NCI-H1105 treated with DMSO at 0.1 percent for 48 hours (cell line): Measurements from ENCODE around the gene BAIAP2L2.
"Not testable (repeated sequence)": the region's sequence is repeated elsewhere in the genome, so short reads cannot be mapped to it uniquely, and the experiment has no call there.

Experiments
- DNase-seq: peaks from one replicate; lab custom pipeline; 2025; lab: John Stamatoyannopoulos, UW

BAIAP2L2 gene

DNA sequence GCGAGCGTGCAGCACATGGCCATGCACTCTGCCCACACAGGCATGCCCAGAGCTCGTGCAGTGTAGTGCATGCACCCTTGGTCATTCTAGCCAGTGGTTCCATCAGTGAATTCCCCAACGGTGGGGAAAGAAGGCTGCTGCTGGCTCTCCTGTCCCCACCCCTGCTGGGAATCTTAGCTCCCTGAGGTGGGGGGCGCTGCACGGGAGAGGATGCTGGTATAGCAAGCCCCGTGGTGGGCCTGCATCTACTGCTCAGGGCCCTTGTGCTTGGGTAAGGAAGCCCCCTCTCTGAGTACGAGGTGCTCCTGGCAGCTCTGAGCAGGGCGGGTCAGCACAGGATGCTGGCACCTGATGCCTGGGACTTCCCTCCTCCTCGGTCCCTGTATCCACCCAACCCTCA lies 18.5 kb upstream of the BAIAP2L2 start:
- DNase-seq = no peak

DNA sequence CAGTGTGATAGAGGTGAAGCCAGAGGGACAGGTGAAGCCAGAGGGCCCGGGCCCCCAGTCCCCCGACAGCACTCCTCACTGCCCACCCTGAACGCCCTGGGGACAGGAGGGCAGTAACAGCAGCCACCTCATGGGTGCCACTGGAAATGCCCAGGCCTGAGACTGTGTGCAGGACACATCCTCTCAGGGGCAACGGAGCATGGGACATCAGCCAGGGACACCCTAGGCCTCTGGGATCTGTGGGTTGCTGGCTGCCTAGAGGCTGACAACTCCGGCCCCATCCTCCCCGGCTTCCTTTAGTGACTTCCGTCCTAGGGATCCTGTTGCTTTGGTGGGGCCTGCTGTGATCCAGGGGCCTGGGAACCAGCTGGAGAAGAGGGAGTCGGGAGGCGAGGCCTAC lies 17.4 kb upstream of the BAIAP2L2 start:
- DNase-seq = no peak

DNA sequence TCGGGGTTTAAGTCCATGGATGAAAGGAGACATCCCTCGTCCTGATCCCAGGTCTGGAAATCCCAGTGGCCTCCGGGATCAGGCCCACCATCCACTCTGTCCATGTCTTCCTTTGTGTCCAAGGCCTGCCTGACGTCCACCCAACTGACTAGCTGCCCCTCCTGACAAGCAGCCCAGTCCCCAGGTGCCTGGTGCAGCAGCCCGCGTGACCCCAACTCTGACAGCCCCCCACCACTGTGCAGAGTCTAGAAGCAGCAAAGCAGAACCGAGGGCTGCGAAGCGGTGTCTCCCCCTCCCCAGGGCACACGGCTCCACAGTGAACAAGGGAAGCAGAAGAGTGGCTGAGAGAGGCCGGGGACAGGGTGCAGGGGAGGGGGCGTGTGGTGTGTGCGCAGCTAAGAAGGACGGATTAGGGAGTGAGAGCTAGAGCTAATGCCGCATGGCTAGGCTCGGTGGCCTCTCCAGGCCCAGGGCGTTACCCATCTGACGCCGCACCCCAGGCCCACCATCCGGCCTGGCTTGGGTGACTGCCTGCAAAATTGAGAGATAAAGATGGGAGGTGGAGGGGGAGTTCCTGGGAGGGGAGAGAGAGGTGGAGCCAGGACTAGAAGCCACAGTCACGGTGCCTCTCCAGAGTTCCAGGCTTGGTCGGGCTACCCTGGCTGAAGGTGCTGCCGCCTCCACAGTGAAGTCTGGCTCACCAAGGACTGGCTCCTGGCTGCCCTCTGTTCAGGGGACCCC lies 16.6 kb upstream of the BAIAP2L2 start:
- no peak for DNase-seq

DNA sequence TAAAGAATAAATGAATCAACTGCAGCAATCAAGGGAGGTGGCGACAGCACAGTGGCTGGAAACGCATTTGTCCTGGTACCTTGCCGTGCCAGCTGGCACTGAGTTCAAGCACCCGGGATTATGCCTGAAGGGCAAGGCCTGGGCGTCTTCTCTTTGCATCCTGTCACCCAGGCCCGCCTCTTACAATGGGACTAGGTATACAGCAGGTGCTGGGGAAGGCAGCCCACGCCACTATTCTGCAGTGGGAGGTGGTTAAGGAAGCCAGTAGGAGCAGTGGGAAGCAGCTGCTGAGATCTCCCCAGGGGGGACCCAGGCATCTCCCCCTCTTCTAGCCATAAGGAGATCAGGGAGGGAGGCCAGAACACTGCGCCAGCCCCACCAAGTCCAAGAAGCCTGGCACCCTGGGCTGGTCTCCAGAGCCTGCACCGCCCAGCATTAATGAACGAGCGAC lies 15.3 kb upstream of the BAIAP2L2 start:
- DNase-seq = no peak

DNA sequence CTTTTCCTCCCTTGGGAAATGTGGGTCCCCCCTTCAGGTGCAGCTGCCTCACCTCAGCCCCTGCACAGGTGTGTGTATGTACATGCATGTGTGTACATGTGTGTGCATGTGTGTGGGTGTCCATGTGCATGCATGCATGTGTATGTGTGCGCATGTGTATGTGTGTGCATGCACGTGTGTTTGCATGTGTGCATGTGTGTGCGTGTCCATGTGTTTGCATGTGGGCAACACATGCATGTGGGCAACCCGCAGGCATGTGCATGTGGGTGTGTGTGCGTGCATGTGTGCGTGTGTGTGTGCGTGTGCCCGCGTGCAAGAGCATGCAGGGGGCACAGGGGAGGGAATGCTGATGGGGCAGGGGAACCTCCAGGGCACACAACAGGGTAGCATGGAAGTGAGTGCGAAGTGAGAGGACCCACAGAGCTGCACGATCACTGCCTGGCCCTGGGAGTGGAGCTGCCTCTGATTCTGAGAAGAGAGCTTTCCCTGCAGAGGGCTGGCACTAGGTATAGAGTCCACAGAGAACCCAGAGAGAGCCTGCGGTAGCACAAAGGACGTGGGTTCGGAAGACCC lies 14.6 kb upstream of the BAIAP2L2 start:
- DNase-seq = no peak

DNA sequence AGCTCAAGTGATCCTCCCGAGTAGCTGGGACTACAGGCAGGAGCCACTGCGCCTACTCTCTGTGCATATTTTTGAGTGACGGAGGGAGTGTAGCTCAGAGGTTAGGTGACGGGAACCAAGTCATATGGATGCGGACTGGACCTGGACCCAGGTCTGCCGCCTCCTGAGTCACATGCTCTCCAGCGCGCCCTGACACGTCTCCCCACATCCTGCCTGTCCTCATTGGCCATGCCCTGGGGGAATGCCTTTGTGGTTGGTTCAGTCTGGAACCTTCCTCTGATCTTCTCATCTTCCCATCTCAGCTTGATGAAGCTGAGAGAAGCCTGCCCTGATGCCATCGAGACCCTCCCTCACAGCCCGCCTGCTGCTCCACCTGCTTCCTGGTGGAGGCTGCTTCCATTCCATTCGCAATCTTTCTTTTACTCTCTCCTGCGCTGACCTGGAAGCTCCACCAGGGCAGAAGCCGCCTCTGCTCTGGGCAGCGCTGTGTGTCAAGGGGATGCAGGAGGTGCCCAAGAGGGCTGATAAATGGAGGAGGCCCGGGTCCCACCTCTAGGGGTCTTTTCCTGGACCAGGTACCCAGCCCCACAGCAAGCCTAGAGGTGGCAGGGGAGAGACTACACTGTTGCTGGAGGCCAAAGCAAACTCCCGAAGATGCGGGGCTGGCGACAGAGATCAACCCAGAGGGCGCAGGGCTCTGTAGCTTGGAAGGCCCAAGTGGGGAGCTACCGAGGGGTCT lies 13.9 kb upstream of the BAIAP2L2 start:
- no peak for DNase-seq

DNA sequence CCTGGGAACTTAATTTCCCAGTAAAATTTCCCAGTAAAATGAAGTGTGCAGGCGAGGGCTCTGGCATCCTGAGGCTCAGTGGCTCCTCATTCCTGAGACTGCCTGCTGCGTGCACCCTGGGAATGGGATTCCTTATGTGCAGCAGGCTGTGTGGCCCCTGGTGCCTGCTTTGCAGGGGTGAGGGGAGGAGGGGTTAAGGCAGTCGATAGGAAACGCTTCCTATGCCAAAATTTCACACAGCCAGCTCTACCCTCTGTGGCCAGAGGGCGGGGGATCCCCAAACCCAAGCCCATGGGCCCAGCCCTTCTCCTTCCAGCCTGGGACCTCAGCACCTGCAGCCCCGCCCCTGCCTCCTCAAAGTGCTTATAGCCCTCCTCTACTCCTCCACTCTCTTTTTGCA lies 12.1 kb upstream of the BAIAP2L2 start:
- DNase-seq = no peak

DNA sequence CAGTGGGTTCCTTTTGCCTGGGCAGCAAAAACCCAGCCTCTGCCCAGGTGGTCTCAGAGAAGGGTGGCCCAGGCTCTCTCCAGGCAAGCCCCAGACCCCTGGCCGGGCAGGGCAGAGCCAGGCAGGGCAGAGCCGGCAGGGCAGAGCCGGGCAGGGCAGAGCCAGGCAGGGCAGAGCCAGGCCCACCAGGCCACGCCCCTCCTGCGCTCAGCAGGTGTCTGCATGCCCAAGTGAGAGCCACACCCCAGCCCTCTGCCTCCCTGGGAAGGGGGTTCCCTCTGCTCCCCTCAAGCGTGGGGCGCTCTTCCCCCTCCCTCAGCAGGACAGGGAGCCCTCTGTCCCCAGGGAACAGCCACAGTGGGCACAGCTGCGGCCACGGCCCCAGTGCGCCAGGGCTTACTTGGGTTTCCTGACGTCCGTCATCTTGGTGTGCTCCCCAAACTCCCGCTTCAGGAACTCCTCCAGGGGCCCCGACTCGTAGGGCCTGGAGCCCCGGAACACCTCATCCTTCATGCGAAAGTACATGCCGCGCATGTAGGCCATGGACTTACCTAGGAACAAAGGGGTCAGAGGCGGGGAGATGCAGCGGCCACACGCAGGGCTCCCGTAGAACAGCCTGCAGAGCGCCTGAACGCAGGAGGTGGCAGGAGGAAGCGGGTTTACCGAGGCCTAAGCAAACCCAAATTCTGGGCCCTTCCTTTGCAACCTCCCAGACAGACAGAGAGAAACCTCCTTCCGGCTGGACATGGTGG lies 10.1 kb upstream of the BAIAP2L2 start:
- DNase-seq = no peak

DNA sequence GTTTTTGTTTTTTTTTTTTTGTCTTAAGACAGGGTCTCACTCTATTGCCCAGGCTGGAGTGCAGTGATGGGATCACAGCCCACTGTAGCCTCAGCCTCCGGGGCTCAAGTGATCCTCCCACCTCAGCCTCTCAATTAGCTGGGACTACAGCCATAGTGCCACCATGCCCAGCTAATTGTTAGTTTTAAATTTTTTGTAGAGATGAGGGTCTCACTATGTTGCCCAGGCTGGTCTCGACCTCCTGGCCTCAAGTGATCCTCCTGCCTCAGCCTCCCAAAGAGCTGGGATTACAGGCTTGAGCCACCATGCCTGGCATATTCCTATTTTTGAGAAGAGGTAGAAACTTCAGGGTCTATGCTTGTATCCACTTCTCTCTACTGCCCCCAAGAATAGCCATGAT lies 8.3 kb upstream of the BAIAP2L2 start:
- not testable (repeated sequence) for DNase-seq

DNA sequence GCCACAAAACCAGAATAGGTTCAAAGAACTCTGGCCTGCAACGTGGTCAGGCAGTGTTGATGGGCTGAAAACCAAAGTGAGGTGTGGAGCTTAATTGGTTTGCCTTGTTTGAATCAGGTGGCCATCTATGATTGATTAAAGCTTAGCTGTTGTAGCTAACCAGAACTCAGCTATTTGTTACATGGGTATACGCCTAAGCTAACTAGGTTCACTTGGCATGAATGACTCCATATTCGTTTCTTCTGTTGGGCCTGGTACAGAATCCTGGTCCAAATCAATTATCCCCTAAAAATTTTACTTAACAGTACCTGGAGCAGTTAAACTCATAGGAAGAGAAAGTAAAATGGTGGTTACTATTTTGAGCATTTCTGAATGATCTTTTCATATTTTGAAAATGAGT lies 7.7 kb upstream of the BAIAP2L2 start:
- DNase-seq = no peak

DNA sequence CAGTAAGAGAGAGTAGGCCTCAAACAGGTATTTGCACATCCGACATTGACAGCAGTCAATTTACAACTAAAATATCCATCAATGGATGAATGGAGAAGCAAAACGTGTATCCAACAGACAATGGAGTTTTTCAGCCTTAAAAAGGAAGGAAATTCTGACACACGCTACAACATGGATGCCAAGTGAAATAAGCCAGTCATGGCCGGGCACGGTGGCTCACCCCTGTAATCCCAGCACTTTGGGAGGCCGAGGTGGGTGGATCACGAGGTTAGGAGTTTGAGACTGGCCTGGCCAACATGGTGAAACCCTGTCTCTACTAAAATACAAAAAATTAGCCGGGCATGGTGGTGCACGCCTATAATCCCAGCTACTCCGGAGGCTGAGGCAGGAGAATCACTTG lies 7.1 kb upstream of the BAIAP2L2 start:
- not testable (repeated sequence) for DNase-seq

DNA sequence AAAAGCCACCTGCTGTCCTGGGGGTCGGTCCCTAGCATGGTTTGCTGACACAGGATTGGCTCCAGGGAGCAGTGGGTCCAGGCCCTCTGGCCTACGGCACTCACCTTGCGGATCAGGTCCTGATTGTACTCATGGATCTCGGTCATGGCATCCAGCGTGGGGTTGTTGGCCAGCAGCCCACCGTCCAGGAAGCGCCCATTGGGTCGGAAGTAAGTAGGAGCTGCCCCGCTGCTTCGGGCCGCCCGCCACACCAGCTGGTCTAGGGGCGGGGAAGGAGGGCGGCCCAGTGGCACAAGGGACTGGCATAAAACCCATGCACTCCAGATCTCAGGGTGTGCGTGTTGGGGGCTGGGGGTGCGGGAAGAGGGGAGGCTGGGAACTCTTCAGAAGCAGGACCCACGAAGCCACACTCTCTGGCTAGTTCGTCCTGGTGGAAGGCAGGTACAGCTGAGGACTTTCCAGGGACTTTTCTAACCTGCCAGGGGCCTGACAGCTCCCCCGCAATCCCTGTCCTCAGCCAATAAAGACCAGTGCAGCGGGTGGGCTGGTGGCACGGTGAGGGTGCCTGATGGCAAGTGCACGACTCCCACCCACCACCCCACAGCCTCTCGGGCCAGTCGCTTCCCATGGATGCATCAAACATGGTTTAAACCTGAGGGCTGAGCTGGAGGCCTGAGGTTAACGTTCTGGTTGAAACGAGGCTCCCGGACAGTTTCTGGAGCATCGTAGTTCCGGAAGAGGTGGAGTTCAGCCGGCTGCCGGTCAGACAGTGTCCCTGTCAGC lies 5.1 kb upstream of the BAIAP2L2 start:
- no peak for DNase-seq

DNA sequence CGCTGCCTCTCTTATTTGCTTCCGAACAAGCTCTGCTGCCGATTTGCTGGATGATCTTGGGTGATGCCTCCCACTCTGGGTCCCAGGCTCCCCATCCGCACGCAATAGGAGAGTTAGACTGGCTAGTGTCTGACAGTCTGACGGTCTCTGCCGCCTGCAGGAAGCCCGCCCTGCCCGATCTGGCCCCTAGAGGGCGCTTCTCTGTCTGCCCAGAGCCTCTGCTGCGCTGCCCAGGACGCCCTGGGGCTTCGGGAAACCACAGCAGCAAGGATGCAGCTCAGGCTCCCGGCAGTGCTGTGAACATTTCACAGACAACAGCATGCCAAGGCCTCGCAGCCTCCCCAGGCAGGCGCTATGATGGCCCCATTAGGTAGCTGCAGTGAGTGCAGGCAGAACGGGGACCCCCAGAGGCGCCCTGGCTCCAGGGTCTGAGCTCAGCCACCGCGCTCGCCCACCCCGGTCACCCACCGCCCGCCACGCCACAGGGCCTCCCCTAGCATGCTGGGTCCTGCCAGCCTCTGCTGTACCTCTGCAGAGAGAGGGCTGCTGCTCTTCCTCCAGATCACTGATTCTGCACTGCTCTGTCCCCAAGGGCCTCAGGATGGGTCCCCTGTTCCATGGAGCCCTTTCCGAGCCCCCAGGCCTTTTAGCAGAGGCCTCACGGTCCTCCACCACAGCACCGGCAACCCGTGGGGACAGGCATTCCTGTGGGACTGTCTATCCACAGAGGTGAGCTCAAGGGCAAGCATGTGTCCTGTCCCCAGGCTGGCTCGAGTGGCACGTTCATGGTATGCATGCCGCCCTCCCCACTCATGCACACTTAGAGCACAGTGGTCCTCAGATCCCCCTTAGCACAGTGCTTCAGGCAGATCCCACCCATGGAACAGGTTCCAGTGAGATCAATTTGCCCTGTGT lies 4.3 kb upstream of the BAIAP2L2 start:
- DNase-seq = peak; percentile 50

DNA sequence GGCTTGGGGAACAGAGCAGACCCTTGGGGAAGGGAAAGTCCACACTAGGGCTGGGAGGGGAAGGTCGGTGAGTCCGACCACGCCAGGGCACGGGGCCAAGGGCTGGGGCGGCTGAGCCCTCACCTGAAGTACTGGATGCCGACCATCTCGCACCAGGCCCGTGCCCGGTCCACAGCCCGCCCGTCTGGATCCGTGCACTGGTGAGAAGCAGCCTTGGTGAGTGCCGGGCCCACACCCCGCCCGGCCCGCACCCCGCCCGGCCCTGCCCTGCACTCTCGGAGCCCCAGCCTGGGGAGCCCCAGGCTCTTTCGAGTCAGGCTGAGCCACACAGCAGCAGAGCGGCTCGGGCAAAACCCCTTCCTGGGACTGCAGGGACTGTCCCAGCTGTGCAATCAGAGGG lies 1.9 kb upstream of the BAIAP2L2 start:
- DNase-seq = no peak

DNA sequence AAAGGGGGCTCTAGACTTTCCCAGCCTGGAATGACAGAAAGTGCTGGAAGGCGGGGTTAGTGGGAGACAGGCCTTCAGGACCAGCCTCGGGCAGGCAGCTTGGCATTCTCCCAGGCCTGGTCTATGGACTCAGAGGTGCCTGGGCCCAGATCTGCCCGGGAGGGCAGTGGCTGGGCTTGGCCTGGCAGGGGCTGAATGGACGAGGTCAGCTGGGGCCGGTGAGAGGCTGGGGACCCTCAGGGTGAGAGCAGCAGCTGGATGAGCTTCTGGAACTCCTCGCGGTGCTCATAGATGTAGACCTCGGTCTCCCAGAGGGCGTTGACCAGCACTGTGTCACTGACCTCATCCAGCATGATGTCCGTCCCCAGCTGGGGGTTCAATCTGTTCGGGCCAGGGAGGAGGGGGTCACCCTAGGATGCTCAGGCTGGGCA lies 1.5 kb upstream of the BAIAP2L2 start:
- no peak for DNase-seq

DNA sequence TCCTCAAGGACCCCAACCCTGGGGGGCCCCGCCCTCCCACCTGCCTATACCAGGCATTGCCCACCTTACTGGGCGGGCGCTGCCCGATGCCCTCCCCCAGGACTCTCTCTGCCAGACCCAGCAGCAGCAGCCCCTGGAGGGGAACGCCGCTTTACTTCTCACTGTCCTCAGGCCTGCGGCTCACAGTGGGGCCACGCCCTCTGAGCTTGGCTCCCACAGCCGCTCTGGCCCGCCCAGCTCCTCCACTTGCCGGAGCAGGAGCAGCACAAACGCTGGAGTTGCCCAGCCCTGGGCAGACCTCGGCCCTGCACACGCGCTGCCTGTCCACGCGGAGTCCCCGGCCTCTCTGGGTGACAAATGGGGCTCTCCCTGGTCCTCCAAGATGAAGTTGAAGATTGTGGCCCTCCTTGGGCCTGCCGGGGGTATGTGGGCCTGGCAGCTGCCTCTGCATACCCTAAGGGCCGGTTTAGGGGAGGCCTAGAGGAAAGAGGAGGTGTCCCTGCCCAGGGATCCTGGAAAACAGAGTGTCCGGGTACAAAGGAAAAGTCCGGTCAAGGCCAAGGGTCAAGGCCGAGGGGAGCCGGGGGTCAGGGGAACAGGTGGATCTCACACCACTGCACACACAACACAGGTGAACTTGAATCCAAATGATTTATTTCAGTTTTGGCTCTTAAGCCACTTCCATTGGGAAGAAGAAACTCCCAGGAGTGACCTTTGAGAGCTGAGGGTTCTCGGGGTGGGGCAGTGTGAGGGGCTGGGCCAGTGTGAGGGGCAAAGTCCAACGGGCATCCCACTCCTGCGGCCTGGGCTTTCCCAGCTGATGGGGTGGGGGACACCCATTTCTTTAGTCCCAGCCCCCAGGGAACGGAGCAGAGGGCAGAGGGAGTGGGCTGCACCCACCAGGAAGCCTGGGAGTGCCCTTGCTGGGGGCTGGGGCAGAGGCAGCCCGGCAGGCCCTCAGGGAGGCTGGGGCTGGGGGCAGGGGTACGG lies 674 bp upstream of the BAIAP2L2 start:
- DNase-seq = no peak

DNA sequence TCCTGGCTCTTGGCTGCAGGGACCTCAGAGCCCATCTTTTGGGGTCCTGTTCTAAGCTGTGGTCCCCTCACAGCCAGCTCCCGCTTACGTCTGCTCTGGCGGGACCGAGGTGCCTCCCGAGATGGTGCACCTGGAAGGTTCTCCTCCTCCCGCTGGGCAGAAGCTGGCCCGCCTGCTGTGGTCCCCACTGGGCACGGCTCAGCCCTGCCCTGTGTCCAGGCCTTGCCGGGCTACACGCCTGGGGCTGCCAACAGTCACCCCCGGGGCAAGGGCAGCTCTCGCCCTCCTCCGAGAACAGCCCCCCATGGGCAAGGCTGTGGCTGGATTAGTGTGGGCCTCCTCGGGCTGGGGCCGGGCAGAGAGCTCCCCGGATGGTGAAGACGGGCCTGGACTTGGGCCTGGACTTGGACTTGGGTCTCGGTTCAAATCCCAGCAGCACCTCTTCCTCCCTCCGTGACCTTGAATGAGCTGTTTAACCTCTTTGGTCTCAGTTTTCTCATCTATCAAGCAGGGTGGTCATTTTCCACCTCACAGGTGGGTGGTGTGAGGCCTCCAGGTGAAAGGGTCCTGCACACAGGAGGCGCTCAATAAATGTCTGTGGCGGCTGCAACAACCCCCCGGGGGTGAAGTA lies 998 bp downstream of the BAIAP2L2 start:
- DNase-seq = no peak

DNA sequence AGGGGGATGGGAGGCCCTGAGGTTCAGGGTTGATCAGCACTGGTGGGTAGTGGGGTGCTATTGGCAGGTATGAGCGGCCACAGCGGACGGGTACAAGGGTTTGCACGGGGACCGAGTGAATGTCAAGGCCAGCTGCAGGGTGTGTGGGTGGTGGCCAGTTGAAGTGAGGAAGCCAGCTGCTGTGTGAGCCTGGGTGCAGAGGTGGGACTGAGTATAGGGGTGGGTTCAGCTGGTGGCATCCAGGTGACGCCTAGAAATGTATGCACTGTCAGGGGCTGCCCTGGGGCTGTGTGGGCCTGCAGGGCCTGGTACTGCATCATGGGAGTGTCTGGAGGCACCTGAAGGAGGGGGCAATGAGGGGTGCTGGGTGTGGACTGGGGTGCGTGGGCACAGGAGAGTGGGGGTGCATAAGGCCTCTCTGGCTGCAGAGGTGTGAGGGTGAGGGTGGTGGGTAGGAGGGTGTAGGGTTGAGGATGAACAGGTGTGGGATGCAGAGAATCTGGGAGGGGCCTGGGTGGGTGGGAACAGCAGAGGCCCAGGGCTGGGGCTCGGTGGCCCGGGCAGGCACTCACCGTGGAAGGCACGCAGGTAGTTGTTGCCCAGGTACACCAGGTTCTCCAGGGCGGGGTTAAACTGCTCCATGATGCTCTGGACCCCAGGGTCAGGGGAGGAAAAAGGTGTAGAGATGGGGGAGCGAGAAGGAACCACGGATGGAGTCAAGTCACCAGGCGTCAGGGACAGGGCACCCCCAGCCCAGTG lies 1.7 kb downstream of the BAIAP2L2 start:
- no peak for DNase-seq
